Measurements from ENCODE around the gene MOCOS.

MOCOS gene

DNA sequence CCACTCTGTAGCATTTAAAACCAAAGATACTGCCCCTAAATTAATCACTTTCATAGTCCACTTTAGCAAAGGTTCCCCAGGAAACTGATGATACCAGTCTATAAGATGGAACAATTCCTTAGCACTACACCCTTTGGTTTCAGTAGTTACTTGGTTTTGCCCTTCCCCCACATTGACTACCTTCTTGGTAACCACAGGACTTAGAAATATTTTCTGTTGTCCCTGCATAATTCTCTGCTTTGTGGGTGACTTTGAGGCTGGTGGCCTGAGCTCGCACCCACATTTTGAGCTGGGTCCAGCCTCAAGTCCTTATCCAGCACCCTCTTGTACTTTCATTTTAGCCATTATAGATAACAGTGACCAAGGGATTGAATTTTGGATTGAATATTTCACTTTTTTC is 34.5 kb upstream of the MOCOS start:
- H3K4me3 ChIP-seq (ENCODE audit: control insufficient read depth, low read depth, low read length) = no peak overlapping the region
- no peak for DNase-seq (ENCODE audit: low read depth)
- no peak for TF ChIP-seq CTCF (IDR thresholded peaks at IDR 0.05; ENCODE audit: control insufficient read depth, insufficient read depth, low read depth, low read length, missing control alignments)

- DNase-seq (ENCODE audit: low read depth) = peak; percentile 87
- no peak overlapping the region for H3K4me3 ChIP-seq (ENCODE audit: control insufficient read depth, low read depth, low read length)
- no peak for TF ChIP-seq CTCF (IDR thresholded peaks at IDR 0.05; ENCODE audit: control insufficient read depth, insufficient read depth, low read depth, low read length, missing control alignments)
These were observed 34.1 kb upstream of the MOCOS start for GRCh38 chr18:36153203-36153602.

- TF ChIP-seq CTCF (IDR thresholded peaks at IDR 0.05; ENCODE audit: control insufficient read depth, insufficient read depth, low read depth, low read length, missing control alignments) = no peak
- H3K4me3 ChIP-seq (ENCODE audit: control insufficient read depth, low read depth, low read length) = no peak overlapping the region
- no peak for DNase-seq (ENCODE audit: low read depth)
These were observed 33.5 kb upstream of the MOCOS start for GRCh38 chr18:36153771-36154170.

DNA sequence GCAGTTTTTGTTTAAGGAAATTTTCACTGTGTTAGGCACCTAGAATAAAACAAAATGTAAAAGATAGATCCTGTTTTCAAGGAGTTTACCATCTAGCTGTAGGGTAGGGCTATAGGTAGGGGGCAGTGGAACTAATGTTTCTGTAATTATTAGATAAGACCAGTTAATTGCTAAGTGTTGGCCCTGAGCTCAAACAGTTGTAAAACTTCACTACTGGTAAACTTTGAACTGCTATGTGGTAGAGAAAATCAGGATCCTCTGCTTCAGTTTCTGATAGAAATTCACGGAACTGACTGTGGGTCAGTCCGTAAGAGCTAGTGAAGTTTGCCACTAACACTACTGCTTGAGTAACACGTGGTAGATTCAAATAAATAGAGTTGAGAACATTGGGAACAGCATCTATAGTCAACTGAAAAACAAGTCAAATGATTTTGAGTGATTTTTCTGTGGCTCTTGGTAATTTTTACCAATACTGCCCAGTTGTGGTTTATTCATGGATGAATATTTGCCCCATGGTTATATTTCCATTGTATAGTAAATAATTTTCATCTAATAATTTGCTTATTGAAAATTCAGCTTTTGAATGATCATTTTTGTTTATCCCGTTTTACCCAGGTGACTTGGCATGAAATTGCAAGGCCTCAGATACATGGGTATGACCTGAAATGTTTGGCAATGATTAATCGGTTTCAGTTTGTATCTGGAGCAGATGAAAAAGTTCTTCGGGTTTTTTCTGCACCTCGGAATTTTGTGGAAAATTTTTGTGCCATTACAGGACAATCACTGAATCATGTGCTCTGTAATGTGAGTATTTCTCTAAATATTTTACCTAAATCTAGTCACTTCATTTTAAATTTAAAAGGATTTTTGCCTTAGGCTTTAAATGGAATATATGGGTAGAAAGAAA is 31.2 kb upstream of the MOCOS start:
- no peak for DNase-seq (ENCODE audit: low read depth)
- no peak for TF ChIP-seq CTCF (IDR thresholded peaks at IDR 0.05; ENCODE audit: control insufficient read depth, insufficient read depth, low read depth, low read length, missing control alignments)
- H3K4me3 ChIP-seq (ENCODE audit: control insufficient read depth, low read depth, low read length) = no peak overlapping the region

DNA sequence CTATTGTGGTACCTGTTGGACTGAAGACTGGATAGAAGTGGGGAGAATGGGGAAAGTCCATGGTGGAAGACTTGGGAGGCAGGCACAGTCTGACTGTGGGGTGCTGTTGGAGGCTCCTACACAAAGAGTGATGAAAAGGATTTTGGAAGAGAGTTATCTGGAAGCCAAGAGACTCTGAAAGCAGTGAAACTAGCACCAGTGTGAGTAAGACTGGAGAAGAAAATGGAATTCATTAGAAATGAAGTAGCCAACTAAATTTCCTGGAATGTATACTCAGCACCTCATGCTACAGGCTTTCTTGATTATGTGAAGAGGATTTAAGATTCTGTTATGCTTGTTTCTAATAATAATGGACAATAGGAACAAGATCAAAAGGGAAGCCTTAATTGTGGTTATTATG is 29.9 kb upstream of the MOCOS start:
- no peak for TF ChIP-seq CTCF (IDR thresholded peaks at IDR 0.05; ENCODE audit: control insufficient read depth, insufficient read depth, low read depth, low read length, missing control alignments)
- no peak overlapping the region for H3K4me3 ChIP-seq (ENCODE audit: control insufficient read depth, low read depth, low read length)
- no peak for DNase-seq (ENCODE audit: low read depth)

DNA sequence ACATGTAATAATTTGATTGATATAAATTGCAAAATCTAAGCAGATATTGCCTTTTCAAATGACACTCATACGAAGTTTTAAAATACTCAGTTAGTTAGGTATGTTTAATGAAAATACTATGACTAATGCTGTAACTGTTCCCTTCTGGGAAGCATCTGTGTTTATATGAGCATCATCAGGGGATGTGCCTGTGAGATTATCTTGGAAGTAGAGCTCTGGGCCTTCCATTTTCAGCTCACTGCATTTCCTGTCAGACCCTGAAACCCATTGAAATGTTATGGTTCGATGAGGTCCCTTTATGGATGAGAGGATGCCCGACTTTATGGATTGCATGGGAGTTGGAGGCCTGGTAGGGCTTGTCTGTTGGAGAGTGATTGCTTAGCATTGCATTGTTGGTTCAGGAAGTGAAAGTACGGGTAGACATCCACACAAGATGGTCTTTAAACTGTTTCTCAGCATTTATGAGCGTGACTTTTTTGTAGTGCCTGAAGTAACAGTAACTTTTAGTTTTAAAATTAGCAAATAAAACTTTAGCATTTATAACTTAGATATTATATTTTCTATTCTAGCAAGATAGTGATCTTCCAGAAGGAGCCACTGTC is 28.9 kb upstream of the MOCOS start:
- no peak overlapping the region for H3K4me3 ChIP-seq (ENCODE audit: control insufficient read depth, low read depth, low read length)
- DNase-seq (ENCODE audit: low read depth) = no peak
- TF ChIP-seq CTCF (IDR thresholded peaks at IDR 0.05; ENCODE audit: control insufficient read depth, insufficient read depth, low read depth, low read length, missing control alignments) = no peak
